Measurements from ENCODE around the gene RGS10.

RGS10 gene

GRCh38 chr10:119495545-119495944 is 47.0 kb downstream of the RGS10 start:
- DNase-seq, result no peak

GRCh38 chr10:119495021-119495505 is 47.5 kb downstream of the RGS10 start:
- no peak for DNase-seq

GRCh38 chr10:119494236-119495020 is 48.1 kb downstream of the RGS10 start:
- no peak for DNase-seq

GRCh38 chr10:119493155-119493554 is 49.4 kb downstream of the RGS10 start:
- DNase-seq, result no peak

- no peak for DNase-seq
Observed at GRCh38 chr10:119491966-119492757, 50.4 kb downstream of the RGS10 start.

GRCh38 chr10:119489991-119490326 is 52.6 kb downstream of the RGS10 start:
- no peak for DNase-seq

GRCh38 chr10:119488675-119489074 is 53.8 kb downstream of the RGS10 start:
- DNase-seq, result no peak

GRCh38 chr10:119483839-119484238 is 58.7 kb downstream of the RGS10 start:
- DNase-seq, result no peak

- DNase-seq, result no peak
Observed at GRCh38 chr10:119483001-119483400, 59.5 kb downstream of the RGS10 start.

- no peak for DNase-seq
Observed at GRCh38 chr10:119481781-119482426, 60.6 kb downstream of the RGS10 start.

GRCh38 chr10:119480667-119481066 is 61.9 kb downstream of the RGS10 start:
- no peak for DNase-seq

- DNase-seq, result no peak
Observed at GRCh38 chr10:119479532-119479931, 63.0 kb downstream of the RGS10 start.

GRCh38 chr10:119478811-119479341 is 63.6 kb downstream of the RGS10 start:
- no peak for DNase-seq

GRCh38 chr10:119478111-119478802 is 64.3 kb downstream of the RGS10 start:
- no peak for DNase-seq

- no peak for DNase-seq
Observed at GRCh38 chr10:119477444-119477843, 65.1 kb downstream of the RGS10 start.

- DNase-seq, result no peak
Observed at GRCh38 chr10:119474606-119475005, 67.9 kb downstream of the RGS10 start.

GRCh38 chr10:119473771-119474170 is 68.7 kb downstream of the RGS10 start:
- DNase-seq, result no peak

- no peak for DNase-seq
Observed at GRCh38 chr10:119470920-119471702, 71.4 kb downstream of the RGS10 start.

GRCh38 chr10:119469846-119470245 is 72.7 kb downstream of the RGS10 start:
- DNase-seq, result no peak

GRCh38 chr10:119469325-119469707 is 73.2 kb downstream of the RGS10 start:
- DNase-seq, result no peak

- DNase-seq, result no peak
Observed at GRCh38 chr10:119468542-119469324, 73.8 kb downstream of the RGS10 start.
